ENCODE data around the gene STPG4.

- TF ChIP-seq EP300 (IDR thresholded peaks at IDR 0.05; ENCODE audit: low read depth), result no peak
- TF ChIP-seq POLR2AphosphoS5 (IDR thresholded peaks at IDR 0.05), result no peak
- no peak for TF ChIP-seq CTCF (IDR thresholded peaks at IDR 0.05)
- no peak for TF ChIP-seq POLR2A (IDR thresholded peaks at IDR 0.05)
These were observed 92.2 kb downstream of the STPG4 start for GRCh38 chr2:47062681-47063537.

Measured in transverse colon (tissue), 4 donors.